Right lobe of liver (tissue), 4 donors: ENCODE measurements around the gene RNF19B.

ENCODE experiments used
- CTCF ChIP-seq, 4 donors: fragments of 200-600 bp in 3 of 4; fragments of 450-650 bp in 1 of 4; IDR thresholded peaks; one replicate each; pipeline versions ENCODE4 v1.5.1 to v1.8.0; 2016 to 2022; ENCODE audit warnings: antibody characterized with exemption in 4 of 4, mild to moderate bottlenecking in 2 of 4
- POLR2A ChIP-seq: fragments of 450-650 bp; IDR thresholded peaks from one replicate; pipeline ENCODE4 v1.6.1; 2017; ENCODE audit warnings: antibody characterized with exemption, mild to moderate bottlenecking
- donor health status: DM: no; HTN: no; CAD: no.
- donor health status: DM: no; HTN: no; CAD: no.
- donor health status: DM: no; HTN: yes; CAD: no.

- TF ChIP-seq POLR2A (no peak), CTCF (IDR thresholded peaks at IDR 0.05) (peak in 1 of 4 donors; percentile 21)
These were observed 36.7 kb upstream of the RNF19B start for GRCh38 chr1:33001282-33001681.
